Endodermal cell (in vitro differentiated cells): ENCODE measurements around the gene ME3. TPM values are rescaled to one million over a fixed set of nuclear protein-coding genes. Genes with fewer than 3 reads are reported as not detected.
"Not testable (repeated sequence)": the region's sequence is repeated elsewhere in the genome, so short reads cannot be mapped to it uniquely, and the experiment has no call there.

Experiments
- DNase-seq: peaks from one replicate; pipeline ENCODE4 v3.0.0-alpha.2; 2017
- H3K27ac ChIP-seq: 2 replicates; pipeline ENCODE4 v1.5.1; 2013; ENCODE audit warnings: mild to moderate bottlenecking, low read depth, low read length, moderate library complexity
- H3K27me3 ChIP-seq: 2 replicates; pipeline ENCODE4 v1.6.1; 2013; ENCODE audit warnings: mild to moderate bottlenecking, low read length, moderate library complexity; ENCODE audit not compliant: insufficient read depth, control insufficient read depth, poor library complexity, severe bottlenecking
- H3K36me3 ChIP-seq: 2 replicates; pipeline ENCODE4 v1.7.0; 2013; ENCODE audit warnings: mild to moderate bottlenecking, low read length, moderate library complexity; ENCODE audit not compliant: control insufficient read depth, insufficient read depth
- H3K4me1 ChIP-seq: one replicate; pipeline ENCODE4 v1.7.0; 2013; ENCODE audit warnings: low read length; ENCODE audit not compliant: control insufficient read depth, insufficient read depth
- H3K4me3 ChIP-seq: 2 replicates; pipeline ENCODE4 v1.5.1; 2013; ENCODE audit warnings: mild to moderate bottlenecking, low read length, moderate library complexity
- H3K9ac ChIP-seq: 2 replicates; pipeline ENCODE4 v1.6.1; 2013; ENCODE audit warnings: mild to moderate bottlenecking, low read length, moderate library complexity; ENCODE audit not compliant: poor library complexity, severe bottlenecking; ENCODE audit errors: extremely low read depth
- H3K9me3 ChIP-seq: 2 replicates; pipeline ENCODE4 v1.6.1; 2013; ENCODE audit warnings: mild to moderate bottlenecking, low read length, moderate library complexity; ENCODE audit not compliant: control insufficient read depth
- H3K27ac Mint-ChIP-seq: 2 replicates; pipeline ENCODE4 v1.8.0; 2020; ENCODE audit warnings: mixed read lengths
- H3K27me3 Mint-ChIP-seq: 2 replicates; pipeline ENCODE4 v1.8.0; 2021; ENCODE audit warnings: mild to moderate bottlenecking, mixed read lengths; ENCODE audit not compliant: insufficient read depth
- H3K36me3 Mint-ChIP-seq: 2 replicates; pipeline ENCODE4 v1.8.0; 2020; ENCODE audit warnings: low read depth, mixed read lengths
- H3K4me1 Mint-ChIP-seq: 2 replicates; pipeline ENCODE4 v1.8.0; 2020; ENCODE audit warnings: mixed read lengths
- H3K4me3 Mint-ChIP-seq: 2 replicates; pipeline ENCODE4 v1.8.0; 2020; ENCODE audit warnings: mild to moderate bottlenecking, moderate library complexity, mixed read lengths
- H3K9me3 Mint-ChIP-seq: 2 replicates; pipeline ENCODE4 v1.8.0; 2020; ENCODE audit warnings: mild to moderate bottlenecking, mixed read lengths
- CTCF ChIP-seq: fragments of 200-600 bp; sonication (generic); conservative IDR thresholded peaks from 2 replicates; pipeline ENCODE4 v1.5.0; 2021; ENCODE audit warnings: antibody characterized with exemption, mild to moderate bottlenecking
- WGBS, 2 experiments: methylation state at CpG; one replicate each; pipeline versions ENCODE4 v1.1.5 to v1.1.7; 2013; ENCODE audit warnings: missing lambda C conversion rate in 2 of 2, mixed read lengths in 1 of 2; ENCODE audit not compliant: insufficient coverage in 1 of 2, insufficient read length in 1 of 2; 5-methylcytosine and 5-hydroxymethylcytosine counted together
- total RNA-seq, 2 donors: library from RNA; stranded (reverse); fragmentation: NEBNext Ultra II Directional in 1 of 2; extraction: Animal tissue kit (Norgen Biotek cat#: 25700) in 1 of 2; gene quantifications; 2 replicates in 1 of 2; 3 replicates in 1 of 2; pipeline ENCODE4 v1.2.1, GENCODE V29; 2021

Gene ME3
- total RNA-seq, 2 donors from 2014 or later = 1.2 to 1.3 TPM

- H3K27me3 ChIP-seq = no peaks in the 10 kb centered on the region
- H3K4me1 Mint-ChIP-seq = peaks cover 18% of the 10 kb centered on the region
- no peaks in the 10 kb centered on the region for H3K36me3 ChIP-seq
- no peaks in the 10 kb centered on the region for H3K9me3 ChIP-seq
- peaks cover 4% of the 10 kb centered on the region for H3K4me1 ChIP-seq
- no peak overlapping the region for H3K27ac Mint-ChIP-seq
- 87 to 90% methylated on average over 1 to 2 of the region's 2 CpGs for WGBS, 2 experiments
- no peak overlapping the region for H3K27ac ChIP-seq
- TF ChIP-seq CTCF = no peak
- H3K9ac ChIP-seq = no peak overlapping the region
- H3K4me3 ChIP-seq = no peak overlapping the region
- peaks cover 3% of the 10 kb centered on the region for H3K27me3 Mint-ChIP-seq
- DNase-seq = no peak
- peaks cover 27% of the 10 kb centered on the region for H3K9me3 Mint-ChIP-seq
- no peak overlapping the region for H3K4me3 Mint-ChIP-seq
- no peaks in the 10 kb centered on the region for H3K36me3 Mint-ChIP-seq
These were observed 124.7 kb downstream of the ME3 start for GRCh38 chr11:86547727-86548126.

GRCh38 chr11:86541299-86541698, 131.1 kb downstream of the ME3 start:
- WGBS, 2 experiments = 93 to 94% methylated on average over 3 of the region's 3 CpGs
- H3K9me3 Mint-ChIP-seq = peaks cover 24% of the 10 kb centered on the region
- H3K27me3 Mint-ChIP-seq, DNase-seq, H3K36me3 ChIP-seq, H3K4me1 Mint-ChIP-seq, H3K27ac ChIP-seq, H3K4me1 ChIP-seq, H3K36me3 Mint-ChIP-seq, H3K27ac Mint-ChIP-seq, H3K27me3 ChIP-seq, H3K4me3 ChIP-seq, H3K9ac ChIP-seq, H3K4me3 Mint-ChIP-seq, H3K9me3 ChIP-seq: not testable (repeated sequence)

GRCh38 chr11:86538223-86538548, 134.2 kb downstream of the ME3 start:
- H3K4me3 Mint-ChIP-seq = no peak overlapping the region
- 83 to 92% methylated on average over 1 to 3 of the region's 3 CpGs for WGBS, 2 experiments
- no peak overlapping the region for H3K27ac Mint-ChIP-seq
- peaks cover 2% of the 10 kb centered on the region for H3K27me3 Mint-ChIP-seq
- H3K36me3 Mint-ChIP-seq = no peaks in the 10 kb centered on the region
- Histone ChIP-seq H3K9ac (no peak overlapping the region), H3K9me3 (peaks cover 5% of the 10 kb centered on the region), H3K36me3 (no peaks in the 10 kb centered on the region), H3K4me1 (no peaks in the 10 kb centered on the region), H3K4me3 (no peak overlapping the region), H3K27me3 (no peaks in the 10 kb centered on the region), H3K27ac (no peak overlapping the region)
- TF ChIP-seq CTCF = no peak
- DNase-seq = no peak
- H3K9me3 Mint-ChIP-seq = peaks cover 5% of the 10 kb centered on the region
- no peaks in the 10 kb centered on the region for H3K4me1 Mint-ChIP-seq

- peaks cover 2% of the 10 kb centered on the region for H3K27me3 Mint-ChIP-seq
- Histone ChIP-seq H3K4me1 (no peaks in the 10 kb centered on the region), H3K27me3 (no peaks in the 10 kb centered on the region), H3K4me3 (no peak overlapping the region), H3K9ac (no peak overlapping the region), H3K9me3 (peaks cover 5% of the 10 kb centered on the region), H3K36me3 (no peaks in the 10 kb centered on the region), H3K27ac (no peak overlapping the region)
- TF ChIP-seq CTCF = peak; percentile 50
- no peak for DNase-seq
- H3K36me3 Mint-ChIP-seq = no peaks in the 10 kb centered on the region
- no peak overlapping the region for H3K4me3 Mint-ChIP-seq
- no peak overlapping the region for H3K27ac Mint-ChIP-seq
- peaks cover 5% of the 10 kb centered on the region for H3K9me3 Mint-ChIP-seq
- H3K4me1 Mint-ChIP-seq = no peaks in the 10 kb centered on the region
These were observed 134.7 kb downstream of the ME3 start for GRCh38 chr11:86537541-86538222.
